KMS-11 (cell line): Measurements from ENCODE around the gene MCUB.

Experiments used
- H2AFZ ChIP-seq: fragments of 200-600 bp; sonication (generic); 2 replicates; pipeline ENCODE4 v1.6.1; 2016; ENCODE audit warnings: antibody characterized with exemption, mixed run types, low read depth
- H3K27ac ChIP-seq: fragments of 200-600 bp; sonication (generic); 2 replicates; pipeline ENCODE4 v1.6.1; 2016; ENCODE audit warnings: mild to moderate bottlenecking, mixed run types
- H3K27me3 ChIP-seq: fragments of 200-600 bp; sonication (generic); 2 replicates; pipeline ENCODE4 v1.6.1; 2017; ENCODE audit warnings: mild to moderate bottlenecking, low read depth, mixed run types, moderate library complexity; ENCODE audit not compliant: insufficient read depth
- H3K36me3 ChIP-seq: fragments of 200-600 bp; sonication (generic); 2 replicates; pipeline ENCODE4 v1.6.1; 2017; ENCODE audit warnings: mild to moderate bottlenecking, mixed run types; ENCODE audit not compliant: insufficient read depth
- H3K4me1 ChIP-seq: fragments of 200-600 bp; sonication (generic); 2 replicates; pipeline ENCODE4 v1.6.1; 2016; ENCODE audit warnings: mild to moderate bottlenecking, low read depth, mixed run types; ENCODE audit not compliant: poor library complexity, severe bottlenecking
- H3K4me2 ChIP-seq: fragments of 200-600 bp; sonication (generic); 2 replicates; pipeline ENCODE4 v1.7.0; 2016; ENCODE audit warnings: mild to moderate bottlenecking, mixed run types
- H3K4me3 ChIP-seq: fragments of 200-600 bp; sonication (generic); IDR thresholded peaks from 2 replicates; pipeline ENCODE4 v1.6.1; 2017; ENCODE audit warnings: low read depth, low read length, mixed read lengths; ENCODE audit not compliant: insufficient read depth
- H3K79me2 ChIP-seq: fragments of 200-600 bp; sonication (generic); 2 replicates; pipeline ENCODE4 v1.6.1; 2016; ENCODE audit warnings: low read depth, mixed run types; ENCODE audit not compliant: insufficient read depth
- H3K9ac ChIP-seq: fragments of 200-600 bp; sonication (generic); 2 replicates; pipeline ENCODE4 v1.6.1; 2016; ENCODE audit warnings: mild to moderate bottlenecking, mixed run types
- H4K20me1 ChIP-seq: fragments of 200-600 bp; sonication (generic); 2 replicates; pipeline ENCODE4 v1.6.1; 2016; ENCODE audit warnings: mild to moderate bottlenecking, mixed run types; ENCODE audit not compliant: insufficient read depth
- TF ChIP-seq, protein P1 (sequence below): fragments of 200-600 bp; sonication (generic); conservative IDR thresholded peaks from 2 replicates; pipeline ENCODE4 v1.6.1; 2017; ENCODE audit warnings: low read depth, mild to moderate bottlenecking, antibody characterized with exemption, low read length, moderate library complexity, mixed read lengths

The MCUB gene

DNA sequence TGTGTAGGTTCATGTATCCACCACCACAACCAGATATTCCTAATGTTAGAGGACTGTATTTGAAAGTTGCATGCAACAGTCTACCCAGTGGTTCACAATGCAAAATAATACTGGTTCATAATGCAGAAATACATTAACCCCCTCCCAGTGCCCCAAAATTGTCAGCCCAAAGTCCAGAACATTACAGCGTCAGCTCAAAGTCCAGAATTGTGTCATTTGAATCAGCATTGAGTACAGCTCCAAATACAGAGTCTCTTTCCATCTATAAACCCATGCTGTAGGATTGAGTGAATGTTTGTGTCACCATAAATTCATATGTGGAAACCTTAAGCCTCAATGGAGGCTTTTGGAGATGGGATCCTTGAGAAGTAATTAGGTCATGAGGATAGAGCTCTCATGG lies 54.0 kb downstream of the MCUB start:
- Histone ChIP-seq H3K79me2 (no peaks in the 10 kb centered on the region), H3K36me3 (no peaks in the 10 kb centered on the region), H3K4me1 (no peaks in the 10 kb centered on the region), H3K27ac (no peak overlapping the region), H4K20me1 (no peaks in the 10 kb centered on the region), H3K9ac (no peak overlapping the region), H3K4me2 (no peak overlapping the region), H2AFZ (no peak overlapping the region), H3K27me3 (no peaks in the 10 kb centered on the region), H3K4me3 (no peak overlapping the region)
- TF ChIP-seq, protein P1, sequence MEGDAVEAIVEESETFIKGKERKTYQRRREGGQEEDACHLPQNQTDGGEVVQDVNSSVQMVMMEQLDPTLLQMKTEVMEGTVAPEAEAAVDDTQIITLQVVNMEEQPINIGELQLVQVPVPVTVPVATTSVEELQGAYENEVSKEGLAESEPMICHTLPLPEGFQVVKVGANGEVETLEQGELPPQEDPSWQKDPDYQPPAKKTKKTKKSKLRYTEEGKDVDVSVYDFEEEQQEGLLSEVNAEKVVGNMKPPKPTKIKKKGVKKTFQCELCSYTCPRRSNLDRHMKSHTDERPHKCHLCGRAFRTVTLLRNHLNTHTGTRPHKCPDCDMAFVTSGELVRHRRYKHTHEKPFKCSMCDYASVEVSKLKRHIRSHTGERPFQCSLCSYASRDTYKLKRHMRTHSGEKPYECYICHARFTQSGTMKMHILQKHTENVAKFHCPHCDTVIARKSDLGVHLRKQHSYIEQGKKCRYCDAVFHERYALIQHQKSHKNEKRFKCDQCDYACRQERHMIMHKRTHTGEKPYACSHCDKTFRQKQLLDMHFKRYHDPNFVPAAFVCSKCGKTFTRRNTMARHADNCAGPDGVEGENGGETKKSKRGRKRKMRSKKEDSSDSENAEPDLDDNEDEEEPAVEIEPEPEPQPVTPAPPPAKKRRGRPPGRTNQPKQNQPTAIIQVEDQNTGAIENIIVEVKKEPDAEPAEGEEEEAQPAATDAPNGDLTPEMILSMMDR: no peak

DNA sequence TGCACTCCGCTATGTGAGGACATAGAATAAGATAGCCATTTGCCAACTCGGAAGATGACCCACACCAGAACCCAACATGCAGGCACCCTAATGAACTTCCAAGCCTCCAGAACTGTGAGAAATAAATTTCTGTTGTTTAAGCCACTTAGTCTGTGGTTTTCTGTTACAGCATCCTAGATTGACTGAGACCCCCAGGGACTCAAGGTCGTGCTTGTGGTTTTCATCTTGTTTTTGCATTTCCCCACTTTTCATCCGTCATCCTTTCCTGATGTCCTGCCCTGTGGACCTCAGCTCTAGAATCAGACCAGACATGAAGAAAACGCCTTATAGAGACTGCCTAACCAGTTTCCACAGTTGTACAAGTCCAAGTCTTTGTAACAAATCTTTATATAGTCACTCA lies 54.4 kb downstream of the MCUB start:
- H3K36me3 ChIP-seq: no peaks in the 10 kb centered on the region
- H3K27me3 ChIP-seq: no peaks in the 10 kb centered on the region
- no peak overlapping the region for H3K4me2 ChIP-seq
- TF ChIP-seq, protein P1: no peak
- no peak overlapping the region for H2AFZ ChIP-seq
- H3K4me1 ChIP-seq: no peaks in the 10 kb centered on the region
- no peak overlapping the region for H3K27ac ChIP-seq
- no peak overlapping the region for H3K4me3 ChIP-seq
- no peak overlapping the region for H3K9ac ChIP-seq
- H3K79me2 ChIP-seq: no peaks in the 10 kb centered on the region
- H4K20me1 ChIP-seq: no peaks in the 10 kb centered on the region

GRCh38 chr4:109615742-109616141 lies 55.7 kb downstream of the MCUB start:
- Histone ChIP-seq H3K27me3 (no peaks in the 10 kb centered on the region), H3K9ac (no peak overlapping the region), H3K27ac (no peak overlapping the region), H2AFZ (no peak overlapping the region), H3K4me2 (no peak overlapping the region), H3K4me1 (no peaks in the 10 kb centered on the region), H3K36me3 (no peaks in the 10 kb centered on the region), H3K79me2 (no peaks in the 10 kb centered on the region), H4K20me1 (no peaks in the 10 kb centered on the region), H3K4me3 (no peak overlapping the region)
- TF ChIP-seq, protein P1: no peak

DNA sequence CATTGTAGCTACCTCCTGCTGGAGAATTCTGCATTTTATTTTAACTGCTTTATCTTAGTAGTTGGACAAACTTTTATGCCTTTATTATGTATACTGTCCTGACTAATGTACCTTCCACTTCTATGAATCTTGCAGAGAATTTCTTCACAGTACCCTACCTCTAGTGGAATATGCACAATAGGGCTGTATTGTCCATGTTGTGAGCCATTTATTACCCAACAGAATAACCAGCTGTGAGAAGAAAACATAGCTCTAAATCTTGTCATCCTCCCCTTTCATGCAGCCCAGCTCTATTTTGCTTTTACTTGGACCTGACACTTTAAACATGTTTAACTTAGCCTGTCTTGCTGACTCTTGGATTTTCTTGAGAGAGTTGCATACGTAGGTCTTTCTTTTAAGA lies 56.2 kb downstream of the MCUB start:
- no peaks in the 10 kb centered on the region for H3K79me2 ChIP-seq

More for the DNA sequence above, 56.2 kb downstream of the MCUB start:
- TF ChIP-seq, protein P1: no peak
- Histone ChIP-seq H3K9ac (no peak overlapping the region), H3K27me3 (no peaks in the 10 kb centered on the region), H2AFZ (no peak overlapping the region), H3K36me3 (no peaks in the 10 kb centered on the region), H3K4me1 (no peaks in the 10 kb centered on the region), H3K27ac (no peak overlapping the region), H4K20me1 (no peaks in the 10 kb centered on the region), H3K4me3 (no peak overlapping the region), H3K4me2 (no peak overlapping the region)
